GM12878 (cell line): ENCODE measurements around the gene SASH1. TPM values are rescaled to one million over a fixed set of nuclear protein-coding genes. Genes with fewer than 3 reads are reported as not detected.

Experiments used
- ATAC-seq: fragments of 200-7000 bp; cut with Tn5 transposase; 3 replicates; pipeline ENCODE4 v1.9.1; 2020; ENCODE audit warnings: mild to moderate bottlenecking, moderate library complexity
- BruUV-seq: library from RNA; stranded (reverse); fragments of 400-500 nt; replicated peaks from 2 replicates; lab custom pipeline; 2021; lab: Mats Ljungman, UMichigan
- CTCF ChIA-PET: fragments of 300-600 bp; sonication (Branson Sonifier 250); formaldehyde crosslinking; extraction: SDS; loops from one replicate; lab custom pipeline; 2021; ENCODE audit warnings: inconsistent platforms; lab: Yijun Ruan, JAX
- POLR2A ChIA-PET: fragments of 350-600 bp; formaldehyde crosslinking; extraction: SDS; loops from one replicate; lab custom pipeline; 2021; ENCODE audit warnings: inconsistent platforms; lab: Charles Lee
- RAD21 ChIA-PET: fragments of 300-600 bp; sonication (Branson Sonifier 250); formaldehyde crosslinking; loops from one replicate; lab custom pipeline; 2023; ENCODE audit warnings: antibody characterized with exemption; ENCODE audit not compliant: unreplicated experiment; lab: Charles Lee
- SMC1A ChIA-PET: fragments of 300-600 bp; sonication (Branson Sonifier 250); formaldehyde crosslinking; loops from one replicate; lab custom pipeline; 2023; ENCODE audit not compliant: unreplicated experiment, uncharacterized antibody; lab: Charles Lee
- DNase-seq: peaks from one replicate; pipeline ENCODE4 v3.0.0-alpha.2; 2011; ENCODE audit warnings: low read depth, low spot score
- FAIRE-seq: peaks from 3 replicates; lab custom pipeline; 2011; peaks lifted over from hg19 to GRCh38; lab: Jason Lieb, UNC
- H2AFZ ChIP-seq: 2 replicates; pipeline ENCODE4 v1.6.0; 2011; ENCODE audit warnings: low read depth, low read length, control low read depth; ENCODE audit not compliant: control insufficient read depth
- H3K27ac ChIP-seq: 2 replicates; pipeline ENCODE4 v1.5.1; 2011; ENCODE audit warnings: control low read depth; ENCODE audit not compliant: control insufficient read depth, insufficient read depth
- H3K27me3 ChIP-seq, 2 experiments: replicated peaks in 1 of 2; 2 replicates each; pipeline versions ENCODE4 v1.6.0 to v1.6.1; 2011; ENCODE audit warnings: low read length in 1 of 2; ENCODE audit not compliant: control insufficient read depth in 2 of 2, insufficient read depth in 2 of 2
- H3K36me3 ChIP-seq, 2 experiments: 2 replicates each; pipeline ENCODE4 v1.5.1; 2011; ENCODE audit warnings: low read length in 1 of 2; ENCODE audit not compliant: control insufficient read depth in 2 of 2, insufficient read depth in 2 of 2
- H3K4me1 ChIP-seq: 2 replicates; pipeline ENCODE4 v1.6.1; 2011; ENCODE audit warnings: mild to moderate bottlenecking, low read length, moderate library complexity, mixed read lengths; ENCODE audit not compliant: control insufficient read depth, insufficient read depth
- H3K4me2 ChIP-seq: 2 replicates; pipeline ENCODE4 v1.6.0; 2011; ENCODE audit warnings: control low read depth; ENCODE audit not compliant: control insufficient read depth, insufficient read depth
- H3K4me3 ChIP-seq: fragments of 200-600 bp; sonication (generic); 2 replicates; pipeline ENCODE4 v1.5.1; 2016
- H3K79me2 ChIP-seq: 2 replicates; pipeline ENCODE4 v1.6.0; 2011; ENCODE audit warnings: low read length; ENCODE audit not compliant: control insufficient read depth, insufficient read depth
- H3K9ac ChIP-seq: 2 replicates; pipeline ENCODE4 v1.8.0; 2011; ENCODE audit warnings: low read length, control low read depth, mixed read lengths; ENCODE audit not compliant: control insufficient read depth, insufficient read depth
- H3K9me3 ChIP-seq: replicated peaks from 3 replicates; pipeline ENCODE4 v1.5.1; 2011; ENCODE audit warnings: mild to moderate bottlenecking, low read length; ENCODE audit not compliant: control insufficient read depth, insufficient read depth
- H4K20me1 ChIP-seq: 2 replicates; pipeline ENCODE4 v1.6.0; 2011; ENCODE audit not compliant: control insufficient read depth, insufficient read depth
- BRCA1 ChIP-seq: IDR thresholded peaks from 2 replicates; pipeline ENCODE4 v1.6.1; 2011; ENCODE audit warnings: low read depth, low read length, improper control_type of control experiment
- CHD4 ChIP-seq: fragments of 200-600 bp; sonication (generic); IDR thresholded peaks from 2 replicates; pipeline ENCODE4 v1.6.1; 2016; ENCODE audit warnings: mild to moderate bottlenecking
- CREM ChIP-seq: IDR thresholded peaks from 2 replicates; pipeline ENCODE4 v1.6.1; 2014; ENCODE audit warnings: antibody characterized with exemption, low read depth
- FOXM1 ChIP-seq: IDR thresholded peaks from 2 replicates; pipeline ENCODE4 v1.6.1; 2012; ENCODE audit warnings: low read depth, mild to moderate bottlenecking, inconsistent platforms, low read length, moderate library complexity
- STAT1 ChIP-seq: fragments of 450-650 bp; conservative IDR thresholded peaks from 2 replicates; pipeline ENCODE4 v1.6.1; 2014; ENCODE audit warnings: antibody characterized with exemption, mild to moderate bottlenecking
- ZBED1 ChIP-seq: IDR thresholded peaks from 2 replicates; pipeline ENCODE4 v1.6.1; 2016; ENCODE audit warnings: borderline replicate concordance
- ZNF384 ChIP-seq: IDR thresholded peaks from 2 replicates; pipeline ENCODE4 v1.6.1; 2012; ENCODE audit warnings: low read depth, mild to moderate bottlenecking, low read length, improper control_type of control experiment, borderline replicate concordance
- WGBS: methylation state at CpG from one replicate; pipeline ENCODE4 v1.1.6; 2016; ENCODE audit warnings: low lambda C conversion rate; ENCODE audit not compliant: insufficient replicate concordance, insufficient coverage; ENCODE audit errors: missing lambda C conversion rate; 5-methylcytosine and 5-hydroxymethylcytosine counted together
- in situ Hi-C: fragments of 300-500 bp; cut with MboI; formaldehyde crosslinking; loops from 9 replicates; pipeline ENCODE4 v1.14.3; 2018; ENCODE audit warnings: mixed read lengths
- intact Hi-C: fragments of 100-400 bp; cut with micrococcal nuclease; formaldehyde crosslinking; loops from one replicate; pipeline ENCODE4 v1.14.2; 2022; ENCODE audit not compliant: unreplicated experiment
- polyA plus RNA-seq, 11 experiments: library from polyadenylated mRNA; depleted of rRNA in 4 of 11; unstranded in 6 of 11; stranded (reverse) in 5 of 11; fragments of >200 nt; fragmentation: Nextera tagmentation in 4 of 11; fragmentation: Illumina TruSeq in 1 of 11; extraction: Ambion mirVana in 4 of 11; extraction: Trizol in 1 of 11; gene quantifications; 1 replicate in 1 of 11; 2 replicates in 10 of 11; pipeline versions ENCODE4 v1.2.1 to v1.2.3, GENCODE V29; 2011 to 2016; ENCODE audit warnings: inconsistent platforms in 2 of 11, missing spikeins in 2 of 11, low read depth in 1 of 11
- total RNA-seq, 4 experiments: library from RNA; depleted of rRNA in 3 of 4; stranded (reverse); fragments of >200 nt in 3 of 4; fragmentation: Illumina TruSeq in 1 of 4; extraction: Trizol in 1 of 4; gene quantifications; 2 replicates each; pipeline versions ENCODE4 v1.2.1 to v1.2.3, GENCODE V29; 2013 to 2021
- TF ChIP-seq, protein P1 (sequence below): fragments of 450-650 bp; IDR thresholded peaks from 2 replicates; pipeline ENCODE4 v1.6.1; 2017; ENCODE audit warnings: mild to moderate bottlenecking, moderate library complexity

SASH1 gene
- total and polyA plus RNA-seq, 10 of the 15 experiments (the other 5 are each of a cell fraction or from before 2014, with no cell fraction given), result 0.01 to 0.73 (median 0.14) TPM; not detected in 4

DNA sequence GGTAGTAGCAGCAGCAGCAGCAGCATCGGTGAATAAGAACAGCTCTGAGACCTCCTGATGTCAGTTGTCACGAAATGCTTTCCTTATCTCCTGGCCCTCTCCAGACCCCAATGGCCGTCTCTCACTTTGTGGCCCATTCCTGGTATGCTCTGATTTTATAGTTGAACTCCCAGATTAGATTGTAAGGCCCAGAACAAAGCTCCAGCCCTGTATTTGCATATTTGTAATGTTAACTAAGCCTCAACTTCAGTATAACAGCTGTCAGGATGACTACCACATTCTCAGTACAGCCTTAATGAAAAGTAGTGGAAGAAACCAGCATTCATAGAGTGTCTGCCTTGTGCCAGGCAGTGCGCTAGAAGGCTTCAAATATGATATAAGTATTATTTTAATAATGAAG, 180.9 kb downstream of the SASH1 start:
- no peak overlapping the region for H3K4me2 ChIP-seq
- no peaks in the 10 kb centered on the region for H3K36me3 ChIP-seq
- POLR2A ChIA-PET, result no interaction called here
- intact Hi-C loops, result no loop called here
- H3K27me3 ChIP-seq, result no peaks in the 10 kb centered on the region; a peak in 1 of 4 replicates
- TF ChIP-seq ZBED1 (no peak), CHD4 (no peak), BRCA1 (no peak), CREM (no peak), FOXM1 (no peak), STAT1 (no peak), ZNF384 (no peak)
- TF ChIP-seq, protein P1, sequence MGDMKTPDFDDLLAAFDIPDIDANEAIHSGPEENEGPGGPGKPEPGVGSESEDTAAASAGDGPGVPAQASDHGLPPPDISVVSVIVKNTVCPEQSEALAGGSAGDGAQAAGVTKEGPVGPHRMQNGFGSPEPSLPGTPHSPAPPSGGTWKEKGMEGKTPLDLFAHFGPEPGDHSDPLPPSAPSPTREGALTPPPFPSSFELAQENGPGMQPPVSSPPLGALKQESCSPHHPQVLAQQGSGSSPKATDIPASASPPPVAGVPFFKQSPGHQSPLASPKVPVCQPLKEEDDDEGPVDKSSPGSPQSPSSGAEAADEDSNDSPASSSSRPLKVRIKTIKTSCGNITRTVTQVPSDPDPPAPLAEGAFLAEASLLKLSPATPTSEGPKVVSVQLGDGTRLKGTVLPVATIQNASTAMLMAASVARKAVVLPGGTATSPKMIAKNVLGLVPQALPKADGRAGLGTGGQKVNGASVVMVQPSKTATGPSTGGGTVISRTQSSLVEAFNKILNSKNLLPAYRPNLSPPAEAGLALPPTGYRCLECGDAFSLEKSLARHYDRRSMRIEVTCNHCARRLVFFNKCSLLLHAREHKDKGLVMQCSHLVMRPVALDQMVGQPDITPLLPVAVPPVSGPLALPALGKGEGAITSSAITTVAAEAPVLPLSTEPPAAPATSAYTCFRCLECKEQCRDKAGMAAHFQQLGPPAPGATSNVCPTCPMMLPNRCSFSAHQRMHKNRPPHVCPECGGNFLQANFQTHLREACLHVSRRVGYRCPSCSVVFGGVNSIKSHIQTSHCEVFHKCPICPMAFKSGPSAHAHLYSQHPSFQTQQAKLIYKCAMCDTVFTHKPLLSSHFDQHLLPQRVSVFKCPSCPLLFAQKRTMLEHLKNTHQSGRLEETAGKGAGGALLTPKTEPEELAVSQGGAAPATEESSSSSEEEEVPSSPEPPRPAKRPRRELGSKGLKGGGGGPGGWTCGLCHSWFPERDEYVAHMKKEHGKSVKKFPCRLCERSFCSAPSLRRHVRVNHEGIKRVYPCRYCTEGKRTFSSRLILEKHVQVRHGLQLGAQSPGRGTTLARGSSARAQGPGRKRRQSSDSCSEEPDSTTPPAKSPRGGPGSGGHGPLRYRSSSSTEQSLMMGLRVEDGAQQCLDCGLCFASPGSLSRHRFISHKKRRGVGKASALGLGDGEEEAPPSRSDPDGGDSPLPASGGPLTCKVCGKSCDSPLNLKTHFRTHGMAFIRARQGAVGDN, result no peak
- TF ChIP-seq, all 136 proteins: peak for 0
- DNase-seq, result no peak
- no peak overlapping the region for H3K27ac ChIP-seq
- whole genome bisulfite sequencing, result 27% methylated on average over 4 of the region's 4 CpGs
- H2AFZ ChIP-seq, result no peak overlapping the region
- ChIA-PET CTCF (interaction anchor here (0.7 to 1.6 kb wide), 3 partner anchors 12 to 17 kb away, joined by 3 read pairs; no protein-coding TSS in a partner anchor), RAD21 (no interaction called here), SMC1A (interaction anchor here (0.6 kb wide), 1 partner anchor 468 kb away, joined by 3 read pairs; no protein-coding TSS in a partner anchor)
- no peak overlapping the region for H3K4me3 ChIP-seq
- no TSS peak for BruUV-seq
- H3K9ac ChIP-seq, result no peak overlapping the region
- H3K4me1 ChIP-seq, result peaks cover 6% of the 10 kb centered on the region
- no peaks in the 10 kb centered on the region for H3K9me3 ChIP-seq
- in situ Hi-C loops, result no loop called here
- H3K79me2 ChIP-seq, result no peaks in the 10 kb centered on the region
- no peak for FAIRE-seq
- H4K20me1 ChIP-seq, result no peaks in the 10 kb centered on the region; the same call in 1 of the 2 replicates
- ATAC-seq, result no peak
